ENCODE data around the gene USP34.
A peak's percentile ranks its signal among the peaks of the same experiment; 100 is the strongest.

Gene USP34

DNA sequence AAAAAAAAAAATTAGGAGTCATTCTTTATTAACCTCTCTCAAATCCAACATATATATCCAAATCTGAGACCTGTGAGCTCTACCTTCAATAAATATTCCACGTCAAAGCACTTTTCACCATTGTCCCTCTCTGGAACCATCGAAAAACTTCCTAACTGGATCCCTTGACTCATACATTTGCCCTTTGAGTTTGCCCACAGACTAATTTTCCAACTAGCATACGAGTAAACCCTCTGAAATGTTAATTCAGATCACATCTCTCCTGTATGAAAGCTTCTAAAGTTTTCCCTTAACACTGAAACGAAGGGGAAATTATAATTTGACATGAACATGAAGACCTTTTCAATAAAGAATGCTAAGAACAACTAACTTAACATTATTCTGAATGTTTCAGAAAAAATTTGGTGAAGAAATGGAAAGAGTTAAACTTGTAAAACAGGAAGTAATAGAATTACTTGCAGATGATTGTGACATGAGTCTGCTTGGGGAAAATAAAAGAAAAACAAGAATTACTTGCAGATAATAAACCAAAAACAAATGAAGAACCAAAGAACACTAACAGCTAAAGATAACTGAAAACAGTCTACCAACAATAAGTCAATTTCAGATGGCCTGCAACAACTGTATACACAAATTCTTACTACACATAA lies 198.3 kb downstream of the USP34 start:
- TF ChIP-seq CTCF (IDR thresholded peaks at IDR 0.05; ENCODE audit: low read length, missing control alignments), result no peak
- DNase-seq (ENCODE audit: low read depth), result peak; percentile 33
- no peak overlapping the region for H3K4me3 ChIP-seq (replicated peaks; ENCODE audit: low read depth, low read length)

DNA sequence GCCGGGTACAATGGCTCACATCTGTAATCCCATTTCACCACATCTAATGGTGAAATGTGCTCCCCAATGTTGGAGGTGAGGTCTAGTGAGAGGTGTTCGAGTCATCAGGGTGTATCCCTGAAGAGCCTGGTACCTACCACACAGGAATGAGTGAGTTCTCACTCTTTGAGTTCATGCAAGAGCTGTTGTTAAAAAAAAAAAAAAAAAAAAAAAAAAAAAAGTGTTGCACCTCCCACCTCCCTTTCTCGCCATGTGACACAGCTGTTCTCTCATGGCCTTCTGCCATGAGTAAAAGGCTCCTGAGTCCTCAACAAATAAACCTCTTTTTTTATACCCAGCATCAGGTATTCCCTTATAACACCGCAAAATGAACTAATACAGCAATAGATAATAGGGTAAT lies 202.6 kb downstream of the USP34 start:
- H3K4me3 ChIP-seq (replicated peaks; ENCODE audit: low read depth, low read length), result no peak overlapping the region
- DNase-seq (ENCODE audit: low read depth), result no peak
- no peak for TF ChIP-seq CTCF (IDR thresholded peaks at IDR 0.05; ENCODE audit: low read length, missing control alignments)

DNA sequence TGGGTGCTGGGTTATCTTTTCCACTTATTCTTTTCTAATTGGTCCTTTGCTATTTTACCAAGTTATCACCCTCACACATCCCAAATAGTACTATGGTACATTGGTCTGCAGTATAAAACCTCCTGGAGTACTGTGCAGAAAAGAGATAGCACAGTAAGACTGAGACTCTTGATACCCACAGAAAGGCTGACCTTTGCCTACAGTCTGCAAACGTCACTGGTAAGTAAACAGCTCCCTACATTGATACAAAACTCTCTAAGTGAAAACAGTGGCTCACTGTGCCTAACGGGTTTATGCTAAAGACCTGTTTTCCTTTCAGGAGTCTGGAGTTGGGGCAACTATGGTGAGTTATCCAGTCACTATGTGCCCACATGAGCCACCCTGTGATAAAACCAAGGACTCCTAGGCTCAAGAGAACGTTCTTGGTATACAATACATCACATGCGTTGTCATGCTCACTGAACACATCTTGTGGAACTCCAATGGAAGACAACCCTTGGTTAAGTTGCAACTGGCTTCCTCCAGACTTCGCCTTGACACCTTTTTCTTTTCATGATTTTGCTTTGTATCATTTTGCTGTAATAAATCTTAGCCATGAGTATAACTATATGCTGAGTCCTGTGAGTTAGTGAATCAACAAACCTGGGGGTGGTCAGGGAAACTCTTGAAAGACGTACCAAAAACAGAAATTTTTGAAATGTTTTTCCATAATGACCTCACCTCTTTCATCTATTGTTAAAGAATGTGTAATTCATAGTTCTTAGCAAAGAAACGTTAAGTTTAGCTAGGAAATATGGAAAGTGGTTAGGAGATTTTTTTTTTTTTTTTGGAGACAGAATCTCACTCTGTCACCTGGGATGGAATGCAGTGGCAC lies 204.0 kb downstream of the USP34 start:
- no peak for TF ChIP-seq CTCF (IDR thresholded peaks at IDR 0.05; ENCODE audit: low read length, missing control alignments)
- peak; percentile 32 for DNase-seq (ENCODE audit: low read depth)
- H3K4me3 ChIP-seq (replicated peaks; ENCODE audit: low read depth, low read length), result no peak overlapping the region

GRCh38 chr2:61263830-61264229 lies 207.1 kb downstream of the USP34 start:
- no peak for DNase-seq (ENCODE audit: low read depth)
- no peak for TF ChIP-seq CTCF (IDR thresholded peaks at IDR 0.05; ENCODE audit: low read length, missing control alignments)
- no peak overlapping the region for H3K4me3 ChIP-seq (replicated peaks; ENCODE audit: low read depth, low read length)

DNA sequence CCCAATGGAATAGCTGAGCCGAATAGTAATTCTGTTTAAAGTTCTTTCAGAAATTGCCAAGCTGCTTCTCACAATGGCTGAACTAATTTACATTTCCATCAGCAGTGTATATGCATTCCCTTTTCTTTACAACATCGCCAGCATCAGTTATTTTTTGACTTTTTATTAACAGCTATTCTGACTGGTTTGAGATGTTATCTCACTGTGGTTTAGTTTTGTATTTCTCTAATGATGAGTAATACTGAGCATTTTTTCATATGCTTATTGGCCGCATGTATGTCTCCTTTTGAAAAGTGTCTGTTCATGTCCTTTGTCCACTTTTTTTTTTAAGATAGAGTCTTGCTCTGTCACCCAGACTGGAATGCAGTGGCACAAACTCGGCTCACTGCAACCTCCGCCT lies 208.2 kb downstream of the USP34 start:
- H3K4me3 ChIP-seq (replicated peaks; ENCODE audit: low read depth, low read length), result no peak overlapping the region
- DNase-seq (ENCODE audit: low read depth), result peak; percentile 37
- no peak for TF ChIP-seq CTCF (IDR thresholded peaks at IDR 0.05; ENCODE audit: low read length, missing control alignments)

- DNase-seq (ENCODE audit: low read depth), result no peak
- no peak overlapping the region for H3K4me3 ChIP-seq (replicated peaks; ENCODE audit: low read depth, low read length)
- no peak for TF ChIP-seq CTCF (IDR thresholded peaks at IDR 0.05; ENCODE audit: low read length, missing control alignments)
These were observed 213.4 kb downstream of the USP34 start for GRCh38 chr2:61257446-61257845.

All from fibroblast of pulmonary artery (primary cell).